GM19025 (cell line): ENCODE results near the gene ATRN.
"Not testable (repeated sequence)": the region's sequence is repeated elsewhere in the genome, so short reads cannot be mapped to it uniquely, and the experiment has no call there.

Experiments used
- ATAC-seq: cut with Tn5 transposase; IDR thresholded peaks from one replicate; pipeline ENCODE4 v1.9.1; 2021; ENCODE audit warnings: mild to moderate bottlenecking, low read depth, moderate library complexity; ENCODE audit not compliant: unreplicated experiment

The ATRN gene

GRCh38 chr20:3560162-3560561 is 89.3 kb downstream of the ATRN start:
- ATAC-seq, result no peak

GRCh38 chr20:3560578-3560977 is 89.8 kb downstream of the ATRN start:
- no peak for ATAC-seq

GRCh38 chr20:3563133-3563532 is 92.3 kb downstream of the ATRN start:
- ATAC-seq, result no peak

- no peak for ATAC-seq
Measured at GRCh38 chr20:3563548-3564177, 92.8 kb downstream of the ATRN start.

GRCh38 chr20:3565851-3566250 is 95.0 kb downstream of the ATRN start:
- no peak for ATAC-seq

- ATAC-seq, result no peak
Measured at GRCh38 chr20:3572151-3572550, 101.3 kb downstream of the ATRN start.

- no peak for ATAC-seq
Measured at GRCh38 chr20:3576363-3576762, 105.5 kb downstream of the ATRN start.

- ATAC-seq, result no peak
Measured at GRCh38 chr20:3577366-3577765, 106.5 kb downstream of the ATRN start.

- ATAC-seq, result no peak
Measured at GRCh38 chr20:3580412-3580811, 109.6 kb downstream of the ATRN start.

GRCh38 chr20:3583765-3584164 is 112.9 kb downstream of the ATRN start:
- ATAC-seq, result no peak

- ATAC-seq, result no peak
Measured at GRCh38 chr20:3586093-3586492, 115.3 kb downstream of the ATRN start.

- no peak for ATAC-seq
Measured at GRCh38 chr20:3590164-3590563, 119.3 kb downstream of the ATRN start.

GRCh38 chr20:3592931-3593330 is 122.1 kb downstream of the ATRN start:
- no peak for ATAC-seq

GRCh38 chr20:3595541-3595940 is 124.7 kb downstream of the ATRN start:
- no peak for ATAC-seq

- no peak for ATAC-seq
Measured at GRCh38 chr20:3603108-3603507, 132.3 kb downstream of the ATRN start.

GRCh38 chr20:3605386-3605886 is 134.6 kb downstream of the ATRN start:
- not testable (repeated sequence) for ATAC-seq

GRCh38 chr20:3606021-3606420 is 135.2 kb downstream of the ATRN start:
- no peak for ATAC-seq

- ATAC-seq, result no peak
Measured at GRCh38 chr20:3611901-3612300, 141.1 kb downstream of the ATRN start.

GRCh38 chr20:3612795-3613572 is 142.2 kb downstream of the ATRN start:
- no peak for ATAC-seq

GRCh38 chr20:3613821-3614440 is 143.1 kb downstream of the ATRN start:
- no peak for ATAC-seq

GRCh38 chr20:3614466-3614865 is 143.6 kb downstream of the ATRN start:
- ATAC-seq, result no peak
